ENCODE data around the gene RADIL. TPM values are rescaled to one million over a fixed set of nuclear protein-coding genes. Genes with fewer than 3 reads are reported as not detected.

Gene RADIL
- total RNA-seq, 3 donors from 2014 or later (not counting 1 experiment from before 2014, with no cell fraction given), result not detected

GRCh38 chr7:4911111-4911828 lies 27.8 kb upstream of the RADIL start:
- Mint-ChIP-seq H3K27ac (no peak overlapping the region), H3K4me3 (no peak overlapping the region), H3K4me1 (no peaks in the 10 kb centered on the region), H3K36me3 (no peaks in the 10 kb centered on the region), H3K9me3 (no peaks in the 10 kb centered on the region), H3K27me3 (ENCODE audit: low read depth in 2 of 2) (peaks cover 0 to 3% of the 10 kb centered on the region in 2 donors)
- DNase-seq, result no peak
- Histone ChIP-seq H3K4me1 (ENCODE audit: control insufficient read depth, insufficient read depth, low read length) (no peaks in the 10 kb centered on the region), H3K27me3 (ENCODE audit: control insufficient read depth, insufficient read depth, low read length) (no peaks in the 10 kb centered on the region), H3K9me3 (ENCODE audit: control insufficient read depth, insufficient read depth, low read length) (no peaks in the 10 kb centered on the region), H3K4me3 (ENCODE audit: low read length) (no peak overlapping the region), H3K27ac (ENCODE audit: low read length) (no peak overlapping the region), H3K36me3 (ENCODE audit: control insufficient read depth, insufficient read depth, low read length) (no peaks in the 10 kb centered on the region)
- TF ChIP-seq CTCF (IDR thresholded peaks at IDR 0.05), result no peak
- intact Hi-C loops (cut with micrococcal nuclease), result no loop called here
- ATAC-seq, result no peak
- 88% methylated on average over 18 of the region's 20 CpGs for WGBS (ENCODE audit: insufficient coverage)

GRCh38 chr7:4906682-4907081 lies 23.2 kb upstream of the RADIL start:
- H3K36me3 ChIP-seq (ENCODE audit: control insufficient read depth, insufficient read depth, low read length), result no peaks in the 10 kb centered on the region
- H3K4me1 ChIP-seq (ENCODE audit: control insufficient read depth, insufficient read depth, low read length), result no peaks in the 10 kb centered on the region
- Mint-ChIP-seq H3K27ac (no peak overlapping the region), H3K36me3 (no peaks in the 10 kb centered on the region), H3K27me3 (ENCODE audit: low read depth in 2 of 2) (peaks cover 0 to 8% of the 10 kb centered on the region in 2 donors), H3K4me1 (no peaks in the 10 kb centered on the region), H3K4me3 (no peak overlapping the region), H3K9me3 (no peaks in the 10 kb centered on the region)
- H3K27me3 ChIP-seq (ENCODE audit: control insufficient read depth, insufficient read depth, low read length), result no peaks in the 10 kb centered on the region
- WGBS (ENCODE audit: insufficient coverage), result 81% methylated on average over 1 of the region's 1 CpG
- H3K27ac ChIP-seq (ENCODE audit: low read length), result no peak overlapping the region
- ATAC-seq, result no peak
- intact Hi-C loops (cut with micrococcal nuclease), result no loop called here
- H3K9me3 ChIP-seq (ENCODE audit: control insufficient read depth, insufficient read depth, low read length), result no peaks in the 10 kb centered on the region
- H3K4me3 ChIP-seq (ENCODE audit: low read length), result no peak overlapping the region
- no peak for TF ChIP-seq CTCF (IDR thresholded peaks at IDR 0.05)
- DNase-seq, result no peak

GRCh38 chr7:4905171-4905570 lies 21.7 kb upstream of the RADIL start:
- peaks cover 0 to 5% of the 10 kb centered on the region in 2 donors for H3K27me3 Mint-ChIP-seq (ENCODE audit: low read depth in 2 of 2)
- no peaks in the 10 kb centered on the region for H3K9me3 ChIP-seq (ENCODE audit: control insufficient read depth, insufficient read depth, low read length)
- no peak for DNase-seq
- no peak overlapping the region for H3K27ac Mint-ChIP-seq
- 91% methylated on average over 1 of the region's 1 CpG for WGBS (ENCODE audit: insufficient coverage)
- no peaks in the 10 kb centered on the region for H3K36me3 Mint-ChIP-seq
- no peaks in the 10 kb centered on the region for H3K4me1 Mint-ChIP-seq
- no peak for TF ChIP-seq CTCF (IDR thresholded peaks at IDR 0.05)
- no peak for ATAC-seq
- intact Hi-C loops (cut with micrococcal nuclease), result no loop called here
- no peaks in the 10 kb centered on the region for H3K4me1 ChIP-seq (ENCODE audit: control insufficient read depth, insufficient read depth, low read length)
- H3K27ac ChIP-seq (ENCODE audit: low read length), result no peak overlapping the region
- no peak overlapping the region for H3K4me3 Mint-ChIP-seq
- H3K36me3 ChIP-seq (ENCODE audit: control insufficient read depth, insufficient read depth, low read length), result no peaks in the 10 kb centered on the region
- H3K4me3 ChIP-seq (ENCODE audit: low read length), result no peak overlapping the region
- H3K27me3 ChIP-seq (ENCODE audit: control insufficient read depth, insufficient read depth, low read length), result no peaks in the 10 kb centered on the region
- no peaks in the 10 kb centered on the region for H3K9me3 Mint-ChIP-seq

GRCh38 chr7:4904346-4904745 lies 20.8 kb upstream of the RADIL start:
- Histone ChIP-seq H3K9me3 (ENCODE audit: control insufficient read depth, insufficient read depth, low read length) (no peaks in the 10 kb centered on the region), H3K4me3 (ENCODE audit: low read length) (no peak overlapping the region), H3K4me1 (ENCODE audit: control insufficient read depth, insufficient read depth, low read length) (no peaks in the 10 kb centered on the region), H3K36me3 (ENCODE audit: control insufficient read depth, insufficient read depth, low read length) (no peaks in the 10 kb centered on the region), H3K27me3 (ENCODE audit: control insufficient read depth, insufficient read depth, low read length) (no peaks in the 10 kb centered on the region), H3K27ac (ENCODE audit: low read length) (no peak overlapping the region)
- Mint-ChIP-seq H3K27me3 (ENCODE audit: low read depth in 2 of 2) (peaks cover 0 to 5% of the 10 kb centered on the region in 2 donors), H3K27ac (no peak overlapping the region), H3K4me3 (no peak overlapping the region), H3K36me3 (no peaks in the 10 kb centered on the region), H3K4me1 (no peaks in the 10 kb centered on the region), H3K9me3 (no peaks in the 10 kb centered on the region)
- DNase-seq, result no peak
- no peak for ATAC-seq
- intact Hi-C loops (cut with micrococcal nuclease), result no loop called here
- TF ChIP-seq CTCF (IDR thresholded peaks at IDR 0.05), result no peak
